Measurements from ENCODE around the gene TLE3.

- TF ChIP-seq CTCF (IDR thresholded peaks at IDR 0.05; ENCODE audit: insufficient read depth, low read depth, low read length) (no peak), EZH2 (IDR thresholded peaks at IDR 0.05; ENCODE audit: insufficient read depth, low read length) (no peak)
Observed at GRCh38 chr15:70036585-70037291, 61.0 kb downstream of the TLE3 start.

Data from astrocyte (in vitro differentiated cells and primary cell).